ES-I3 (cell line): Measurements from ENCODE around the gene FAM181A.

Experiments used
- H3K36me3 ChIP-seq: 2 replicates; pipeline ENCODE4 v1.6.1; 2013; ENCODE audit warnings: mild to moderate bottlenecking, low read length, control low read depth, moderate library complexity; ENCODE audit not compliant: insufficient read depth
- H3K4me1 ChIP-seq: 2 replicates; pipeline ENCODE4 v1.6.1; 2013; ENCODE audit warnings: mild to moderate bottlenecking, control low read depth, low read length; ENCODE audit not compliant: insufficient read depth
- H3K9ac ChIP-seq: 2 replicates; pipeline ENCODE4 v1.6.1; 2013; ENCODE audit warnings: low read depth, mild to moderate bottlenecking, low read length, moderate library complexity
- H3K9me3 ChIP-seq: 2 replicates; pipeline ENCODE4 v1.6.1; 2013; ENCODE audit warnings: mild to moderate bottlenecking, low read length, moderate library complexity; ENCODE audit not compliant: control insufficient read depth, insufficient read depth

The FAM181A gene

GRCh38 chr14:93929657-93930056, 2.5 kb downstream of the FAM181A start:
- H3K36me3 ChIP-seq, result no peaks in the 10 kb centered on the region

DNA sequence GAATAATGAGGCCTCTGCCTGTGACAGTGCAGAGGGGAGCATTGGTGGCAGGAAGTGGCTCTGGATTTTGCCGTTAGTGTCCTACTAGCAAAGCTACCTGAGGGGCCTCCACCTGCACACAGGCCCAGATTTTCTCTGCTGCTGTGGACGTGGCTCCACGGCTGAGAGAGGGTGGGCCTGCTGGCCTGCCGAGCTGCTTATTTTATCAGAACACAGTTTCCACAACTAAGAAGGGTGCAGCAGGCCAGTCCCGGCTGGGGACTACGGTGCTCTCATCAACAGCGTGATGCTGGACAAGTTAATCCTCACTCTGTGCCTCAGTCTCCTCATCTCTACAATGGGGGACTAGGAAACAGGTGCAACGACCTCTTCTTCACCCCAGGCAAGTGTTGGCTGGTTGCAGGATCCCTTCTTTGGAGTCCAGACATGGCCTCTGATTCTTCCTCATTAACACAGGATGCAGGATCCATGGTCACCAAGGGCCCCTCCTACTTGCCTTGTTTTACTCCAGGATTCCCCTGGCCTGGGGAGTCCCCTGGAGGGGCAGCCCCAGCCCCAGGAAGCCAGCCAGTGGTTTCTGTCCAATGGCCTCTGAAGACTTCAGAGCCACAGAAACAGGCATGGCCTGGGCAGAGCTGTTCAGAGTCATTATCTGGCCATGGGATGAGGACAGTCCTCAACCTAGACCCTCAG, 3.3 kb downstream of the FAM181A start:
- Histone ChIP-seq H3K9ac (no peak overlapping the region), H3K9me3 (no peaks in the 10 kb centered on the region), H3K36me3 (no peaks in the 10 kb centered on the region), H3K4me1 (no peaks in the 10 kb centered on the region; the same call in 1 of the 2 replicates)

More at GRCh38 chr14:93929657-93930056, 2.5 kb downstream of the FAM181A start:
- no peaks in the 10 kb centered on the region for H3K9me3 ChIP-seq
- no peak overlapping the region for H3K9ac ChIP-seq
- H3K4me1 ChIP-seq, result no peaks in the 10 kb centered on the region; the same call in 1 of the 2 replicates

DNA sequence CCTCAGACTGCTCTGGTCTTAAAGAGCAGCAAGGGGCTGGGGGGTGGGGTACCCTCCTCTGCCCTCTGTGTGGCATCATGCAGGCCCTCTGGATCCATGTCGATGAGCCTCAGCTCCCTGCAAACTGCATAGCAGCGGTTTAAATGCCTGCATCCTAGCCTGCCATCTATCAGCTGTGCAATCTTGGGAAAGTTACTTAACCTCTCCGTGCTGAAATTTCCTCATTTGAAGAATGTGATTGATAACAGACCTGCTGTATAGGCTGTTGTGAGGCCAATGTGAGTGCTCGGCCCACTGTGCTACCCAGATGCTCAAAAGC, 3.8 kb downstream of the FAM181A start:
- no peaks in the 10 kb centered on the region for H3K9me3 ChIP-seq
- H3K36me3 ChIP-seq, result no peaks in the 10 kb centered on the region
- H3K9ac ChIP-seq, result no peak overlapping the region
- no peaks in the 10 kb centered on the region; the same call in 1 of the 2 replicates for H3K4me1 ChIP-seq

DNA sequence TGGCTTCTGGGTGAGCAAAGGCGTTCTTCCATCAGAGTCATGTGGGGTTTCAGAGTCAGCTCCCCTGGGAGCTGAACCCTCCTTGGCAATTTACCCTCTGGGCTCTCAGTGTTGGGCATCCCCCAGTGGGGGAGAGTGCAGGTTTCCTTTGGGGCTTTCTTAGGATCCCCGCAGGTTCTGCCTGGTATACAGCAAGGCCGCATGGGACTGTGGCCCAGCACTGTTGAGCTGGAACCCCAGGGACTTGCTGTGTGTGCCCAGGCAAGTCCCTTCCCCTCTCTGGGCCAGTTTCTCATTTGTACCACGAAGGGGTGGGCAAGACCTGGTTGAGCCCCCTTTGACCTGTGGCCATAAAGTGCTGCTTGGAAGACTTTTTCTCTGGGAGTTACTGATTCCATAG, 5.5 kb downstream of the FAM181A start:
- H3K4me1 ChIP-seq, result no peaks in the 10 kb centered on the region; the same call in 1 of the 2 replicates
- no peaks in the 10 kb centered on the region for H3K36me3 ChIP-seq
- no peak overlapping the region for H3K9ac ChIP-seq
- H3K9me3 ChIP-seq, result no peaks in the 10 kb centered on the region

DNA sequence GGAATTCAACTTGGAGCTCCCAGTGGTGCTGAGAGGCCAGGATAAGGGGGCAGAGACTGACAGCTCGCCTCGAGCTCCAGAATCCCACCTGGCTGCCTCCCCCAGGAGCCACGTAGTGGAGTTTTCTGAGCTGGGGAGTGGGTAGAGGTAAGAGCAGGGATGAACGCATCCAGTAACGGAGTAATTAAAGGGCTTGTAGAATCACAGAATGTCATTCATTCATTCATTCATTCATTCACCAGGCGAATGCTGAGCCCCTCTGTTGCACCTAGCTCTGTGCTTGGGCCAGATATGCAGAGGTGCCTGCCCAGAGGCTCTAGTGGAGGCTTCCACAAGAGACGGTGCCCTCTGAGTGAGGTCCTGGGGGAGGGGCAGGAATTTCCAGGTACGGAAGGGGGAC, 8.1 kb downstream of the FAM181A start:
- Histone ChIP-seq H3K4me1 (no peaks in the 10 kb centered on the region), H3K36me3 (no peaks in the 10 kb centered on the region), H3K9me3 (no peaks in the 10 kb centered on the region), H3K9ac (no peak overlapping the region)

DNA sequence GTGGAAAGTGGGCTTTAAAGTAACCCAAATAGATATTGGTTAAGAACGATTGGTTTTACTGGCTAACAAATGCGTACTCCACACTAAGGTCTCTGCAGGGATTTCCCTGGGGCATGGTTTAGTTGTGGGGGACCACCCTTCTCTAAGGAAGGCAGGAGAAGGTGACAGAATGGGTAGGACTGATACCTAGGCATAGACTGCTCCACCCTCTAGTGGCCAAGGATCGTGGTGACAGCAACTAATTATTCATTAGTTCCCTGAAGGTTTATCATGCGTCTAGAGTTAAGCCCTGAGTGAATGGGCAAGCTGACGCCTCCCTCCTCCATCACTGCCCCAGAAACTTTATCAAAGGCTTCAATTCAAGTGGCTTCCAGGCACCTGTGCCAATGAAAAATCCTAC, 9.1 kb downstream of the FAM181A start:
- Histone ChIP-seq H3K9me3 (no peaks in the 10 kb centered on the region), H3K36me3 (no peaks in the 10 kb centered on the region), H3K4me1 (no peaks in the 10 kb centered on the region)

DNA sequence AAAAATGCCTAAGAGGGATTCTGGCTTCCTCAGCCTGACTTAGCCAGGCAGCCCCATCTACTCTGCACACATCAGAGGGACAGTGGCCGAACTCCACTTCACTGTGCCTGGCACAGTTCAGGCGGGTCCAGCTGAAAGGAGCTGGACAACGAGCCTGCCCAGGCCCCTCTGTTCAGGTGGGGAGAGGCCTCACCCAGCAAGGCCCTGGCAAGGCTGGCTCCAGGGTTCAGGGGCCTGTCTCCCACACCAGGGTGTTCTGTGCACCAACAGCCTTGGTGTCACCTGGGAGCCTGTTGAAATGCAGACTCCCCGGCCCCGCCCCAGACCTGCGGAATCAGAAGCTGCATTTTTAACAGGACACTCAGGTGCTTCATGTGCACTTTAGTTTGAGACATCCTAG, 9.8 kb downstream of the FAM181A start:
- no peak overlapping the region for H3K9ac ChIP-seq
- no peaks in the 10 kb centered on the region for H3K36me3 ChIP-seq
- H3K9me3 ChIP-seq, result no peaks in the 10 kb centered on the region
- H3K4me1 ChIP-seq, result no peaks in the 10 kb centered on the region

More for the DNA sequence above, 9.1 kb downstream of the FAM181A start:
- H3K9ac ChIP-seq, result no peak overlapping the region

GRCh38 chr14:93937519-93937918, 10.4 kb downstream of the FAM181A start:
- Histone ChIP-seq H3K36me3 (no peaks in the 10 kb centered on the region), H3K4me1 (no peaks in the 10 kb centered on the region), H3K9me3 (no peaks in the 10 kb centered on the region), H3K9ac (no peak overlapping the region)

DNA sequence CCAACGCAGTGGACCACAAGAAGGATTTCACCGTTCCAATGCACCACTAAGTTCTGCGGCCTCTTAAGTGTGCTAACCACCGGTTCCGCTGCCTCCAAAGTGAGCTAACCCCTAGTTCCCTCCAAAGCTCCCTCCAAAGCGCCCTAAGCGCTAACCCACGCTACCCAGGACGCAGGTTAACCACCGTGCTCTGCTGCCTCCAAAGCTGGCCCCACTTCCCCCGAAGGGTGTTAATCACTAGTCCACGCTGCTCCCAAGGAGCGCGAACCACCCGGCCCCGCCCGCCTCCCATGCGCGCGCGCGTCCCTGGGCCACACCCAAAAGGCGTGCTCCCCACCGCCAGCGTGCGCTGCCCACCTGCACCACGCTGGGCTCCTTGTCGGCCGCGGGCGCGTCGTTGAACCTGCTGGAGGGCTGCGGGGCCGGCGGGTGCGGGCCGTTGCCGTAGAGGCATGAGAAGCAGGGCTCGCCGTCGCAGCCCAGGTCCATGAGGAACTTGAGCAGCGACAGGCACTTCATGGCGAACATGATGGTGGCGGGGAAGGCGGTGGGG, 11.7 kb downstream of the FAM181A start:
- Histone ChIP-seq H3K36me3 (no peaks in the 10 kb centered on the region), H3K4me1 (no peaks in the 10 kb centered on the region), H3K9me3 (no peaks in the 10 kb centered on the region)

DNA sequence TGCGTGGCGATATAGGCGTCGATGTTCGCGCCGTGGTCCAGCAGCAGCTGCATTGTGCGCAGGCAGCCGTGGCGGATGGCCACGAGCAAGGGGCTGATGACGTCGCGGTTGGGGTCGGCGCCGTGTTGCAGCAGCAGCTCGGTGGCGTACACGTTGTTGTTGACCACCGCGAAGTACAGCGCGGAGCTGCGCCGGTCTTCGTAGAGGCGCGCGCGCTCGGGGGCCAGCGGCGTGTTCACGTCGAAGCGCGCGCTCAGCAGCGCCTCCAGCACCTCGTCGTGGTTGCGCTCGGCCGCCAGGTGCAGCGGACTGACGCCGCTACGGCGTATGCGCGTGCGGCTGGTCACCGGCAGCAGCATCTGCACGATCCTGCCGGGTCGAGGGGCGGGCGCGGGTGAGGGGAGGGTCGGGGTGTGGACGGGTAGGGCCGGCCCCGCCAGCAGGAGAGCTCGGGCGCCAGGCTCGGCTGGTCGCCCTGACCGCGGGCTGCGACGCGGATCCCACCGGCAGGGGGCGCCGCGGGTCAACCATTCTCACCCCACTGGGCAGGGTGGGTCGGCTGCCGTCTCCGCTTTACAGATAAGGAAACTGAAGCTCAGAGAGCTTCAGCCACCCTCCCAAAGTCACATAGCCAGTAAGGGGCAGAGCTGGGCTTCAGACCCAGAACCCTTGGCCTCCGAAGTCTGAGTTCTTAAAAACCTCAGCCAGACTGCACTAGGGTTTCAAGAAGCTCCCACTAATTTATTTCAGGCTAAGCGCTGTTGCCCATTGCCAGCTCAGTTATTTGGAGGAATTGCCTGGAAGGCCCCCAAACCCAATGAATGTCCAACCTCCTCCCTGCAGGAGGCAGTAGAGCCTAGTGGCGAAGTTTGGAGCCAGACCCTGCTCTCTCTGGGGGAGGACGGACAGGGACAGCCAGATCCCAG, 12.4 kb downstream of the FAM181A start:
- no peaks in the 10 kb centered on the region for H3K36me3 ChIP-seq
- no peaks in the 10 kb centered on the region for H3K4me1 ChIP-seq
- H3K9me3 ChIP-seq, result no peaks in the 10 kb centered on the region
- H3K9ac ChIP-seq, result peak overlapping the region; percentile 51; the same call in 1 of the 2 replicates

More for the DNA sequence above, 11.7 kb downstream of the FAM181A start:
- peak overlapping the region; percentile 51; the same call in 1 of the 2 replicates for H3K9ac ChIP-seq

DNA sequence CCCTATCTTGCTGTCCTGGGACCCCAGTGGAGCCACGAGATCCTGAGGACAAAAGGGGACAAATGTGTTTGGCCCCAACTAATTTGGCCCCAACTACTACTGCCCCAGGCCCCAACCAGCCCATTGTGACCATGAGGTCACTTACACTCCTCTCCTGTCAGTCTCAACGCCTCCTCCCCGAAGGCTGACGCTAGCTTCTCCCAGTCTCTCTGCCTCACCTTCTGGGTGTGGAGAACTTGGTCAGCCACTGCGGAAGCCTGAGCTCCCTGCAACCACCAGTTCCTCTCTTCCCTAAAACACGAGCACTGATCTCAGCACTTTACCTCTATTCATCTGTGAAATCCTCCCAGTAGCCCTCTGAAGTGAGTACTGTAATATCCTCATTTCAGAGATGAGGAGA, 13.3 kb downstream of the FAM181A start:
- no peaks in the 10 kb centered on the region for H3K36me3 ChIP-seq
- H3K4me1 ChIP-seq, result no peaks in the 10 kb centered on the region
- no peak overlapping the region for H3K9ac ChIP-seq
- H3K9me3 ChIP-seq, result no peaks in the 10 kb centered on the region

GRCh38 chr14:93941293-93941910, 14.3 kb downstream of the FAM181A start:
- H3K4me1 ChIP-seq, result peaks cover 7% of the 10 kb centered on the region
- H3K9ac ChIP-seq, result no peak overlapping the region
- H3K36me3 ChIP-seq, result no peaks in the 10 kb centered on the region
- no peaks in the 10 kb centered on the region for H3K9me3 ChIP-seq

DNA sequence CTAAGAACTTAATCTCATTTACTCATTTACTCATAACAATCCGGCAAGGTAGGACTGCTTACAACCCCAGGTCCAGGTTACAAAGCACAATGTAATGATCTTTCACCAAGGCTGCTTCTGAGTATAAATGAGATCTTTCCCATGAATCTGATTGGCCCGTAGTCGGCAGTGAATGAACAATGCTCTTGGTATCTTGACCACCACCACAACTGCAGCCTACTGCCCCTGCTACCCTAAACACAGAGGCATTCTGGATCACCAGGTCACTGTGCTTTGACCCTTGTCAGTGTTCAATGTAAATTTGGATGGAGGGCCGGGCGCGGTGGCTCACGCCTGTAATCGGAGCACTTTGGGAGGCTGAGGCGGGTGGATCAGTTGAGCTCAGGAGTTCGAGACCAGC, 15.9 kb downstream of the FAM181A start:
- Histone ChIP-seq H3K4me1 (peaks cover 16% of the 10 kb centered on the region), H3K9me3 (no peaks in the 10 kb centered on the region), H3K9ac (no peak overlapping the region), H3K36me3 (no peaks in the 10 kb centered on the region)

GRCh38 chr14:93943930-93944329, 16.8 kb downstream of the FAM181A start:
- Histone ChIP-seq H3K9me3 (no peaks in the 10 kb centered on the region), H3K9ac (no peak overlapping the region), H3K4me1 (peaks cover 16% of the 10 kb centered on the region), H3K36me3 (no peaks in the 10 kb centered on the region)
